Cortex of kidney (tissue), 1 donor: ENCODE data around the gene E2F2.

ENCODE experiments used
- DNase-seq: peaks from one replicate; lab custom pipeline; 2025; lab: John Stamatoyannopoulos, UW

E2F2 gene

GRCh38 chr1:23462766-23463165, 68.3 kb downstream of the E2F2 start:
- no peak for DNase-seq

GRCh38 chr1:23461050-23461449, 70.0 kb downstream of the E2F2 start:
- no peak for DNase-seq

- no peak for DNase-seq
These were observed 70.5 kb downstream of the E2F2 start for GRCh38 chr1:23460519-23460918.

- DNase-seq = no peak
These were observed 71.7 kb downstream of the E2F2 start for GRCh38 chr1:23459338-23459757.
